Cerebellar nuclear complex (tissue), 1 donor: ENCODE data around the gene FBXO45.
"Not testable (repeated sequence)": the region's sequence is repeated elsewhere in the genome, so short reads cannot be mapped to it uniquely, and the experiment has no call there.

Experiments used
- DNase-seq, 2 experiments: peaks; one replicate each; lab custom pipeline; 2025; lab: John Stamatoyannopoulos, UW

The FBXO45 gene

DNA sequence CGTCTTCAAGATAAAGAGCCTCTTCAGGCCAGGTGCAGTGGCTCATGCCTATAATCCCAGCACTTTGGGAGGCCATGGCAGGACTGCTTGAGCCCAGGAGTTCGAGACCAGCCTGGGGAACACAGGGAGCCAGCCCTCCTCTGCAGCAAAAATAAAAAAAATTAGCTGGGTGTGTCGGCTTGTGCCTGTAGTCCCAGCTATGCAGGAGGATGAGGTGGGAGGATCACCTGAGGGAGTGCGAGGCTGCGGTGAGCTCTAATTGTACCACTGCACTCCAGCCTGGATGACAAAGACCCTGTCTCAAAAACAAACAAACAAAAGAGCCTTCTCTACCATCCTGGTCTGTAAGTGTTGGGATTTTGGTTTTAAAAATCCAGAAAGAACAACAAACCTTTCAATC is 11.2 kb upstream of the FBXO45 start:
- DNase-seq: no peak

DNA sequence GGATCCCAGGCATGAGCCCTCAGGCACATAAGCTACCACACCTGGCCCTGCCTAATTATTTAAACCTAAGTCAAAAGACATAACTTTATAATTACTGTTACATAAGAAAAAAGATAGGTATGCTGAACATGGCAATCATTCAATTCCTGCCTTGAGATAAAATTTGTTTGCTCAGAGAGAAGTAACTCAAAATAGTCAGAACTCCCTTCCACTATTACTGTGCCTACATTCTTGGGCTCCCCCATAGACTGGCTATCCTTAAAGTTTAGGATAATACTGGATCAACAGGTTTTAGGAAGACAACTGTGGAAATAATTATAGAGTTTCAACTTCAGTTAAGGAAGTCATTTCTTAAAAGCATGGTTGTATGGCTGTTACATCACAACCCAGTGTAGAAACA is 10.0 kb upstream of the FBXO45 start:
- no peak for DNase-seq

DNA sequence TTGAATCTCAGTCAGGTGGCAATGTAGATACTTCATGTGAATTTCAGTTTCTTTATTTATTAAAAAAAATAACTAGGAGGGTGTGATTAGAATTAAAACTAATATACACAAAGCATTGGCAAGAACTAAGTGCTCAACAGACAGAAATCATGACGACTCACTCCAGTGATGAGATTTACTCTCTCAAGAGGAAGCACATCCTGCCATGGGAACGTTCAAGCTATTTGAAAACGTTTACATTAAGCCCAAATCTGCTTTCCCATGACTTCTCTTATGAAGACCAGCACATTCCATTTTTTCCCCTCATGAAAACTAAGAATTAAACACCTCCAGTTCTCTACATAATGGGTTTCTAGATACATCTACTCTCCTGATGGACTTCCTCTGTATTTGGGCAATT is 8.6 kb upstream of the FBXO45 start:
- no peak for DNase-seq

DNA sequence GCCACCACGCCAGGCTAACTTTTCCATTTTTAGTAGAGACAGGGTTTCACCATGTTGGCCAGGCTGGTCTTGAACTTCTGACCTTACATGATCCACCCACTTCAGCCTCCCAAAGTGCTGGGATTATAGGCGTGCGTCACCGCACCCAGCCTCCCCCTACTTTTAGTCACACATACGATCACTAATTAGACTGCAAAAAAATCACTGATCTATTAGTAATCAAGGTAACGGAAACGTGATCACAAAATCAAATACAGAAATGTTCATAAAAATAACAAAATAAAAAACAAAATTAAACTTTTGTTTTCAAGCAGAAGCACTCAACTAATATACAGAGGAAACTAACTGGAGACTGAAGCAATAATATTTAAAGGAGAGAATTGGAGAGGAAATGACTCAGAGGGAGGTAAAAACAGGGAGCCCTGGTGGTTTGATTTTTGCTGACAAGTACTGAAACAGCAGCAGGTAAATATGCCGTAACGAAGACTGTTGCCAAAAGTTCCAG is 4.7 kb upstream of the FBXO45 start:
- no peak for DNase-seq

DNA sequence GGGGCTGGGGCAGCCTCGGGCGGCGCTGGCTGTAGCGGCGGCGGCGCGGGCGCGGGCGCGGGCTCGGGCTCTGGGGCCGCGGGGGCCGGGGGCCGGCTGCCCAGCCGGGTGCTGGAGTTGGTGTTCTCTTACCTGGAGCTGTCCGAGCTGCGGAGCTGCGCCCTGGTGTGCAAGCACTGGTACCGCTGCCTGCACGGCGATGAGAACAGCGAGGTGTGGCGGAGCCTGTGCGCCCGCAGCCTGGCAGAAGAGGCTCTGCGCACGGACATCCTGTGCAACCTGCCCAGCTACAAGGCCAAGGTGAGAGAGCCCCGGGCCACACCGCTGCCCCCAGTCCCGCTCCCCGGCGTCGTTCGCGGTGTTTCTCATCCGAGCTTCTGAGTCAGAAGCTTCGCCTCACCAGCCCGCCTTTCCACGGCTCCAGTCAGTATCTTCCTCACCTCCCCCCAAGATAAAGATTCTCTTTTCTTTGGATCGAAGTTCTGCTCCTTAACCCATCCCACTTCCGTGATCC is 600 bp downstream of the FBXO45 start:
- DNase-seq: no peak

DNA sequence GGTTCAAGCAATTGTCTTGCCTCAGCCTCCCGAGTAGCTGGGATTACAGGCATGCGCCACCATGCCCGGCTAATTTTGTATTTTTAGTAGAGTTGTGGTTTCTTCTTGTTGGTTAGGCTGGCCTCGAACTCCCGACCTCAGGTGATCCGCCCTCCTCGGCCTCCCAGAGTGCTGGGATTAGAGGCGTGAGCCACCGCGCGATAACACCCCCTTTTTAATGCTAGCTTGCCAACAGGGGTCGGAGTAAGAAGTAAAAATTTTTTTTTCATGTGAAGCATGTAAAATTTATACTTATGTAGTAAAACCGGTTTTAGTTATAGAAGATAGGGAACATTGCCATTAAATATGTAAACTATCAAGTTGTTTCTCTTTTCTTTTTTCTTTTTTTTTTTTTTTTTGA is 1.9 kb downstream of the FBXO45 start:
- not testable (repeated sequence) for DNase-seq

DNA sequence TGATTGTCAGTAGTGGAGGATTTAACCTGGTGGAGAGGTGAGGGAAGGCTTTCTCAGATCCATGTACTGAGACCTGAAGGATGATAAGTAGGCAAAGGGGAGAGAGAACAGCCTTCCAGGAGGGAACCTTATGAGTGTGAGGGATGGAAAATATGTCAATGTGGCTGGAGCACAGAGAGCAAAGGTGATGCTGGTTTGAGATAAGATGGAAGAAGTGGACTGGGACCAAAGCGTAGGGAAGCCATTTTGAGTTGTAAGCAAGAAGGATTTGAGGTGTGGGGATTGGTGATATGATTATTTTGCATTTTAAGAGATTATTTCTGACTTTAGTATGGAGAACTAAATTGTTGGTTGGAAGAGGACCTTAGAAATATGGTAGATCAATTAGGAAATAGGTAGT is 3.9 kb downstream of the FBXO45 start:
- DNase-seq: no peak

DNA sequence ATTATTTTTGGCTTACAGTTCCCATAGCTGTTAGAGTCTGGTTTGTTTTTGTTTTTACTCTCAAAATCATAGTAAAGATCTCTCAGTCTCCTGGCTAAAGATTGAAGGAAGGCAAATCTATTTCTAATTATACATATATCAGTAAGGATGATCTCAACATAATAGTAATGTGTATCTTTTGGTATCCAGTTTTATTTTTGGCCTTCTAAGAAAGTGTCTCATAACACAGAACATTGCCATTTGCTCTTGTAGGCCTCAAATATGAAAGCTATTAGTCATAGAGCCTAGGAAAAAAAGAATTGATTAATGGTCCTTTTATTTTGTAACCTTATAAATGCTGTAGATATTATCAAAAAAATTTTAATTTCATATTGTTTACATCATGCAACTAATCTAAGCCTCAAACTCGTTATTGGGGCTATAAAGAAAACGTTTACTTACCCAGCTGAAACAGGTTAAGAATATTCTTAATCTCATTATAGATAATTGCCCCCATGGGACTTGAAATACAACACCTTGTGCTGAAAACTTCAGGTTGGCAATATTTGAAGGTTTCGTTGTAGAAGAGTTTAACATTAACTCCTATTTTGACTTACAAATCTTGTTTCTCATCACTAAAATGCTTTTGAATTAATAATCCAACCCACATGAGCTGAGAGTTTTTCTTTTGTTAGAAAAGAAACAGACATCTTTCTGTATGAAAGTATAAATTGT is 16.7 kb downstream of the FBXO45 start:
- no peak for DNase-seq

DNA sequence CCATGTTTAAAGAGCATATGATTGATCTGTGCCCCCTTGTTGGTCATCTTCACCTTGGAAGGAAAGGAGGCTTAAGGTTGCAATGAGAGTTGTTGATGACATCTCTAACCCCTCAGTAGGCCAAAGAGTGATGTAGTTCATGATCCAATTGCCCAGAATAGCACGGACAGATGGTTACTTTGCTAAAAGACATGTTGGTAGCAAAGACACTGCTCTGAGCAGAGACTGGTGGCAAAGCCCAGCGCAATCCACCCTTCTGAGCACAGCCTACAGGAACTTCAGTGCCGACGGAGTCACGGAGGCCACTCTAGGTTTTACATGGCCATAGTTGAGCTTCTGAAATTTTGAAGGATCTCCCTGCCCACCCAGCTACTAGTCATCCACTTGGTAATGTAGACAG is 21.8 kb downstream of the FBXO45 start:
- DNase-seq: no peak

DNA sequence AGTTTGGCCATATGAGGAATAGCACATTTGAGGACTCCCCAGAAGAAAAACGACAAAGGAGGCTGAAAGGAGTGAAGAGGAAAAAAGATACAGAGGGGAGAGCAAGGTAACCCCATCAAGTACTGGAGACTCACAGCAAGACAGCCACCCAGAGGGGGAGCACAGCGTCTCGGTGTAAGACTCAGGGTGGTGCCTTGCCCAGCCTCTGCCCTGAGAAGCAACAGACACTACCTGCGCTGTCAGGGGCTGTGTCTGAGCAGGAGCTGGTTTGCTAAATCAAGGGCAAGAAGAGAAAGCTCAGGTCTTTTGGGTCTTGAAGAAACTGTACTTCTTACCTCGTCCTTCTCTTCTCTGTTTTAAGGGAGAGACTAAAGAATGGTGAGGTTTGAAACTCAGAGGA is 27.9 kb downstream of the FBXO45 start:
- no peak for DNase-seq

DNA sequence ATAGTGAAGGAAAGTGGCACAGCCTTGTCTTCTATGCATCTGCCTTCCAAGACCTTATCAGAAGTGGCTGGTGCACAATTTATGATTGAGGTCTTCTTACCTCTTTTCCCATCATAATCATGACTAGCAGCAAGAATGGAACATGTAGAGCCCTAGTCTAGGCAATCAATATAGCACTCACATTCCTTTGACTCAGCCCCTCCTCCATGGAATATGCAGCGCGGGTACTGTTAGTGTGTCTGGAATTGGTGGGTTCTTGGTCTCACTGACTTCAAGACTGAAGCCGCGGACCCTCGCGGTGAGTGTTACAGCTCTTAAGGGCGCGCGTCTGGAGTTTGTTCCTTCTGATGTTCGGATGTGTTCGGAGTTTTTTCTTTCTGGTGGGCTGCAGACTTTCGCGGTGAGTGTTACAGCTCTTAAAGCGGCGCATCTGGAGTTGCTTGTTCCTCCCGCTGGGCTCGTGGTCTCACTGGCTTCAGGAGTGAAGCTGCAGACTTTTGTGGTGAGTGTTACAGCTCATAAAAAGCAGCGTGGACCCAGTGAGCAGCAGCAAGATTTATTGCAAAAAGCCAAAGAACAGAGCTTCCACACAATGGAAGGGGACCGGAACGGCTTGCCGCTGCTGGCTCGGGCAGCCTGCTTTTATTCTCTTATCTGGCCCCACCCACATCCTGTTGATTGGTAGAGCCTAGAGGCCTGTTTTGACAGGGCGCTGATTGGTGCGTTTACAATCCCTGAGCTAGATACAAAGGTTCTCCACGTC is 29.7 kb downstream of the FBXO45 start:
- not testable (repeated sequence) for DNase-seq

DNA sequence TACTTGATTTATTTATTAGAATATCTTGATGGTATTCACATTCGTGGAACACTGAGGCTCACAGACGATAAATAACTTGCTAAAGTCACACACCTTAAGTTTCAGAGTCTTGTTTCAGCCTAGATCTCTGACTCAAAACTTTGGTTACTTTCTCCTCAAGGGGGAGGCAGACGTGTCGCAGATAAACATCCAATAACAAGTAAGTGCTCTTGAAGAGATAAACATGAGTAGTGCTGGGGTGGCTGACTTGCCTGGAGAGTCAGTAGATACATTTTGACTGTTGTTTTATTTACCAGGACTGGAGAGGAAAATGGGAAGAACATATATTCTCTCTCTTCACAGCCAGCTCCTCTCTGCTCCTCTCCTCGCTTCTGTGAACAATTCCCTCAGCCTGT is 31.3 kb downstream of the FBXO45 start:
- no peak for DNase-seq

DNA sequence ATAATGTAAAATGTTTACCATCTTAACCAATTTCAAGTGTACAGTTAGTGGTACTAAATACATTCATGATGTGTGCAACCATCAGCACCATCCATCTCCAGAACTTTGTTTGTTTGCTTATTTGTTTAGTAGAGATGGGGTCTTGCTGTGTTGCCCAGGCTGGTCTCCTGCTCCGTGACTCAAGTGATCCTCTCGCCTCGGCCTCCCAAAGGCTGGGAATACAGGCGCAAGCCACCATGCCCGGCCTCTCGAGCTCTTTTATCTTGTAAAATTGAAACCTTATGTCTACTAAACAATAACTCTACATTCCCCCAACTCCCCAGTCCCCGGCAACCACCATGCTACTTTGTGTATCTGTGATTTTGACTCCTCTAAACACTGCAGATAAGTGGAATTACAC is 31.9 kb downstream of the FBXO45 start:
- no peak for DNase-seq

DNA sequence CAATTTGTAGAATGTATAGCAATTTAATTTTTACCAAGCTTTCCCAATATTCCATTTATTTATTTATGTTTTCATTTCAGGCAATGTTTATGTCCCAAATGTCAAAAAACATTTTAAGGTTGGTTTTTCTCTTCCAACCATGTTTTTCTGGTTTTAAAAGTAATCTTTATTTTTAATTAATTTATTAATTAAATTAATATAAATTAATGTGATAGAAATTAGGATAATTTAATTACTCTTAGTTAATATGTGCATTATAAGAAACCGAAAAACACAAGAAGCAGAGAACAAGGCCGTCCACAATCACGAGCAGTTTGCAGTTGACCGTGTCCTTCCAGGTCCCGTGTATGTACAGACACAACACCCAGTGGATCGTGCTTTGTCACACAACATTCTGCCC is 34.2 kb downstream of the FBXO45 start:
- DNase-seq: no peak

DNA sequence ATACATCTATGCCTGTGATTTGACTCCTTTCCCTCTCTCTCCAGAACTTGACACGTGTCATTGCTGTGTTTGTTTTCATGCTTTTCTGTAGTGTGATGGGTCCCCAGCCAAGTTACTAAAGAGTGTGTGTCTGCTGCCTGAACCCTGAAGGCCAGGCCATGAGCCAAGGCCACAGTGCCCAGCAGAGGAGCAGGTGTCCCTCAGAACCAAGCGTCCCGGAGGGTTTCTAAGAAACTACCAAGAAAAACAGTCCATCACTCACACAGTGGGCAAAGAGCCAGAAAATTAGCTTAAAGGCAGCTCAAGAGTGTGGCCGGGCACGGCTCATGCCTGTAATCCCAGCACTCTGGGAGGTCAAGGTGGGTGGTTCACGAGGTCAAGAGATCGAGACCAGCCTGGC is 35.2 kb downstream of the FBXO45 start:
- DNase-seq: no peak

DNA sequence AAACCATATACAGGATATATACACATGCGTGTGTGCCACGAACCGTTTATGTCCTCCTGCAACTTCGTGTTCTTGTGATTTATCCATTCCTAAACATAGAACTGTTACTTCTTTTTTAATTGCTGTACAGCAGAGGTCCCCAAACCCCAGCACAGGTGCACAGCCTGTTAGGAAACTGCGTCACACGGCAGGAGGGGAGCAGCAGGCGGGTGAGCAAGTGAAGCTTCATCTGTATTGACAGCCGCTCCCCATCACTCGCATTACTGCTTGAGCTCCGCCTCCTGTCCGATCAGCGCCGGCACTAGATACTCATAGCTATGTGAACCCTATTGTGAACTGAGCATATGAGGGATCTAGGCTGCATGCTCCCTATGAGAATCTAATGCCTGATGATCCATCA is 36.1 kb downstream of the FBXO45 start:
- DNase-seq: no peak

DNA sequence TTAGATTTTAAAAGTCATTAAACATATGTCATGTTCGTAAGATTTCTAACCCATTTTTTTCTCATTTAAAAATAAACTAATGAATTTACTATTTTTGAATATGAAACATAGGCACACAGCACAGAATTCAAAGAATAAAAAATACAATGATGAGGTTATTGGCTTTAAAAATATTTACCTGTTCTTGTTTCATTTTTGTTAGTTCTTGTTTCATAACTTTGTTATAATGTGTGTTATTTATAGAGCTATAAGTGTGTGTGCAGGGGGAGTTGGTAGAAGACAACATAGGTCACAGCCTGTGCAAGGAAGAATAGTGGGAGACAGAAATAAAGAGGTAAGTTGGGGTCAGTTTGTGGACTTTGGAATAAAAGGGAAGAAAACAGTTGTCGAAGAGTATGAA is 40.2 kb downstream of the FBXO45 start:
- DNase-seq: no peak

DNA sequence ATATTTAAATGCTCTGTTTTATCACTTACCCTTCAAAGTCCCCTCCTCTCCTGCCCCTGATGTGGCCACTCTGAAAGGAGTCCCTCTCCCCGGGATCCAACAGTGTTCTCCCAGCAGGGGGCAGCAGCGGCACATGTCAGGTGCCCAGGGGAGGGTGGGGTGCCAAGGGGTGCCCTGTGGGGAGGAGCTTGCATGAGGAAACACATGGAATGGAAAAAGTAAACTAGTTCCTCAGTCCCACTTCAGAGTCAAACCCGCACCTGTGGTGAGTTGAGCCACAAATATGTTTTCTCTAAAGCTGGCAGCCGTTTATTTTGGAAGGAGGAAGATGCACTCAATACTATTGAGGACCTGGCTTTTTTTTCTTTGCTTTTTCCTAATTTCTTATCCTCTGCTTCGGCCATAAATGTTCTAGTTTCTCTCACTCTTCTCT is 40.9 kb downstream of the FBXO45 start:
- DNase-seq: peak in 1 of 2 experiments; percentile 2

DNA sequence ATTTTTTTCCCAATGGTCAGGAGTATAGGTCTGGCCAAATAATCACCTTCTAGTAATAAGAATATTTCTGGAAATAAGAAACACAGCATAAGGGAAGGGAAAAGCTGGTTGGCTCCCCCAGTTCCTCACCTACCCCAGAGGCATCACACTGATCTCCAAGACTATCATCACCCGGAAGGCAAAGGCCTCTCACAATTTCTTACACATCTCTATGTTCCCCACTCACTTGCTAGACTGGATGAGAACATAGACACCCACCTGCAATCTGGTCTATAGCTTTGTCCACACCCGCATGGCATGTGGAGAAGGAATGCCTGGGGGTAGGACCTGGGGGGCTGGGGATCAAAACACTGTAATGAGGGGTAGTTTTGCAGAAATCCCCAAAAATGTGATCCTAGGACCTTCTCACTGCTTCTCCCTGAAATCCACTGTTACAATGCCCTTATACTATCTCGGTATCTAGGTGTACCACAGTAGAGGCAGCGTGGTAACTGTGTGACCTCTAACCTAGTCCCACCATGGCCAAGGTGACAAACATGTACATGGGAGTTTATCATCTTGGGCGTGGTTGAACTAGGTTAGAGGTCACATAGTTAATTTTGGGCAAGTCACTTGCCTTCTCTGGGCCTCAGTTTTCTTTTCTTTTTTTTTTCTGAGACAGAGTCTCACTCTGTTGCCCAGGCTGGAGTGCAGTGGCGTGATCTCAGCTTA is 41.5 kb downstream of the FBXO45 start:
- no peak for DNase-seq

DNA sequence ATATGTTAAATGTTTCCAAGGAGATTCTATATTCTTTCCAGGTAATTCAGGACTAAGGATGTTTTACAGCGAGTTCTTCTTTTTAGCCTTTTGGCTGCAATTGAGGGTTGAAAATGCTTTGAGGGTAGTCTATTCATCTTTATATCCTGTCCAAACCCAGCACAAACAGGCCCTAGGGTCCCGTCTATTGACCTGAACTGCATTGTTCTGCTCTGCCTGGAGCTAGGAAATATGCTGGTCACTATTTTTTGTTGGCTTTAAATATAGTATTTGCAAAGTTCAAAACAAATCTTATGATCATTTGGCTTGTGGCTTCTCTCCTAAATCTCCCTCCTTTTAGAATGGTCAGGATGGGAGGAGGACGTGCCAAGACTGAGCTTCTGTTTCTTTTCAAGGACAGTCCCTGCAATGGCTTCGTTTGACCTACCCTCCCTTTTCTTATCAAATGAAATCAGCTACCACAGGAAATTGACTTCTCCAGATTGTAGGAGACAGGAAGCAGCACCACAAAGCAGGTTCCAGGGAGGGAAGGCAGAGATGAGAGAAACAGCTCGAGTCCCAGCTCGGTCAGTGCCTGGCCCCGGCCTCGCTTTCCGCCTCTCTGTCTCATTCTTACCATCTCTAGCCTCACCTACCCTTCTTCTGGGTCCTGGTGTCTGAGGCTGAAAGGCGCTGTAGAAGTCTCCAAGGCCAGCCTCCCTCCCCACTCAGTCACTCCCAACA is 43.5 kb downstream of the FBXO45 start:
- DNase-seq: no peak

DNA sequence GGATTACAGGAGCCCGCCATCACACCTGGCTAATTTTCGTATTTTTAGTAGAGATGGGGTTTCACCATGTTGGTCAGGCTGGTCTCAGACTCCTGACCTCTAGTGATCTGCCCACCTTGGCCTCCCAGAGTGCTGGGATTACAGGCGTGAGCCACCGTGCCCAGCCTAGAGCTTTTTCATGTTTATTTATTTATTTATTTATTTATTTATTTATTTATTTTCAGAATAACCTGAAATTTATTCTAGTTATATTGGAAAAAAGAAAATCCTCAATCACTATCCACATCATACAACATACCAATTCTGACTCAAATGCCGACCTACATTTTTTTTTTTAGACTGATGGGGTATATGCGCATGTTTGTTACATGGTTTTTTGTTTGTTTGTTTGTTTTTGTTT is 46.8 kb downstream of the FBXO45 start:
- not testable (repeated sequence) for DNase-seq

DNA sequence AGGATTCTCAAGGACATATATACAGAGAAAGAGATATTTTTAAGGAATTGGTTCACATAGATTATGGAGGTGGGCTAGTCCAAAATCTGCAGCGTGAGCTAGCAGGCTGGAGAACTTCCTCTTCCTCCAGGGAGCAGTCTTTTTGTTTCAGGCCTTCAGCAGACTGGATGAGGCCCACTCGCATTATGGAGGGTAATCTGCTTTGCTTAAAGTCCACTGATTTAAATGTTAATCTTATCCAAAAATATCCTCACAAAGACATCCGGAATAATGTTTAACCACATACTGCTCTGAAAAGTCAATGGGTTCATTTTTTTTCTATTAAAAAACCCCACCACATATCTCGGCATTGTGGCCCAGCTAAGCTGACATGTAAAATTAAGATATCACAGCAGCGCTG is 48.8 kb downstream of the FBXO45 start:
- no peak for DNase-seq
